GM19372 (cell line): ENCODE measurements around the gene FHOD1.

Experiments
- ATAC-seq: cut with Tn5 transposase; IDR thresholded peaks from one replicate; pipeline ENCODE4 v1.9.1; 2021; ENCODE audit warnings: mild to moderate bottlenecking, low read depth, moderate library complexity; ENCODE audit not compliant: unreplicated experiment

The FHOD1 gene

DNA sequence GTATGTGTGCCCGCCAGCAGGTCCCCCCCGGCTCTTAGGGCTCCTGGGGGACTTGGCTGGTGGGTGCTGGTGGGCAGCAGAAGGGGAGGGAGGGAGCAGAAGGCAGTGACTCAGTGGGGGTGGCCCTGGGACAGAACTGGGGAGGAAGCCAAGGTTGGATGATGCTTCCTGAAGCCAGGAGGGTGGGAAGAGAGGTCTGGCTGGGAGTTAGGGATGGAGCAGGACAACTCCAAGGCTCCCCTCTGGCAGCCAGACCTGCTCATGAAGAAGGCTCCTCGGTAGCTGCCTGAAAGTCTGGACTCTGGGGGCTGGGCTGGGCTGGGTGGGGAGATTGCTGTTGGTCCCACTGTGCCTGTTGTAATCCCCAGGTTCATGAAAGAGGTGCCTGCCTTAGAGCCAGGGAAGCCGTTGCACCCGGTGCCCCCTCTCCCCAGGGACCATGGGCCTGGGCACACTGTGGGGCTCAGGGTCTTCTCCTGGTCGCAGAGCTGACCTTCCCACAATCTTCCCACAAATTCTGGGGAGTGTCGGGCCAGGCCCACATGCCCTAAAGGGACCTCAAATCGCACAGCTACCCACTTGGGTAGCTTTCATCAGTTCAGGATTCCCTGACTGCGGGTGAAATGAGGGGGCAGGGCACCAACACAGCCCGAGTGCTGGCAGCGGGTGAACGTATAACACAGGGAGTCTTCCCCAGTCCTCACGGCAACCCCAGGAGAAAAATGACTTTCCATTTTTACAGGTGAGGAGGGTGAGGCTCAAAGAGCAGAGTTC, 30.9 kb upstream of the FHOD1 start:
- ATAC-seq: no peak

DNA sequence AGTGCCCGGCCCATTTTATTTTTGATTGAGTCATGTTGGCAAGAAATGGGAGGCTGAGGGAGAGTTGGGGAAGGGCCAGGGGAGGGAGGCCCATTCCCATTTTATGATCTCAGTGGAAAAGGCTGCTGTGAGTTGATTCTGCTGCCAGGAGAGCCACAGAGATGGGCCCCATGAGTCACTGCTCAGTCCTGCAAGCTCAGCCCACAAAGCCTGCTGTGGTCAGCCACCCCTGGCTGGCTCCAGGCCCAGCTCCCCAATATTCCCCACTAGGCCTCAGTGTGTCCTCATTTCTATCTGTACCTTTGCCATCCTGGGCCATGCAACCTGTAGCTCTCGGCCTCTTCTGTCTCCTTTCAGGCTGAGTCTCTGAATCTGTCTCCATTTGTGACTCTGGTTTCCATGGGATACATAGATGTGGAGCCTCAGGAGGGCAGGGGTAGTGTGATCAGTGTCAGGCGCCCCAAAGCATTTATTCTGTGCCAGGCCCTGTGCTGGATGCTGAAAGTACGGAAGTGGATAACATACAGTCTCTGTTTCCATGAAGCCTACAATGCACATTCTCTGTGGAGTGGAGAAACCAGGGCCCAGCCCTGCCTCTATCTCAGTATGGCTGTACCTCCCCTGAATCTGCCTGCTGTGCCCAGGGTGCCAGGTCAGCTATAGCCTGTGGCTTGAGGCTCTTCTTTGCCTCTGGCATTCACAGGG, 30.2 kb upstream of the FHOD1 start:
- ATAC-seq: no peak

DNA sequence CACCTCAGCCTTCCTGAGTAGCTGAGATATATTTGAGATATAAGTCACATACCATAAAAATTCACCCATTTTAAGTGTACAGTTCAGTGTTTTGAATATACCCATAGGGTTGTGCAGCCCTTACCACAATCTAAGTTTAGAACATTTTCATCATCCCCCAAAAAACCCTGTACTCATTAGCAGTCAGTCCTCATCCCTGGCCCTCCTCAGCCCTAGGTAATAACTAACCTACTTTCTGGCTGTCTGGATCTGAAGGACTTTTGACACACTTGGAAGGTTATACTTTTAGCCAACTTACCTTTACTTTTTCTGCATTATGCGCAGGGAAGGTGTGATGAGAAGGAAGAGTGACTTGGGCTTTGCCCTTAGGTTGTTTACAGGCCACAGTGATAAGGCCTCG, 28.0 kb upstream of the FHOD1 start:
- ATAC-seq: no peak

DNA sequence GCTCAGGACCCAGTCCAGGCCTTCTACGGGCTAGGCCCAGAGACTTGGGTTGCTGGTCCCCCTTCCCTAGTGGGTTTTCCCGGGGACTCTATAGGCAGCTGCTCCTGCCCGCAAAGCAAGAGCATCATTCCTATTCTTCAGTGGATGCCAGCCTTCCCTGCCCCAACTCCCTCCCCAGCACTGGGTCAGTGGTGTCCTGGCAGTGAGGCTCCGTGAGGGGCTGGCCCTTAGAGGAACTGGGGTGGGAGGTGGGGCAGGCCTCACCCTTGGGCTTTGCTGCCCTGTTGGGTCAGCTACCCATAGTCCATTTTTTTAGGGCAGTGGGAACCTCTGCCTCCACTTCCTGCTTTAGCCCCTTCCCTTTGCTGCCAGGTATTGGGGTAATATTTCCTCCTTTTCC, 24.2 kb upstream of the FHOD1 start:
- no peak for ATAC-seq

DNA sequence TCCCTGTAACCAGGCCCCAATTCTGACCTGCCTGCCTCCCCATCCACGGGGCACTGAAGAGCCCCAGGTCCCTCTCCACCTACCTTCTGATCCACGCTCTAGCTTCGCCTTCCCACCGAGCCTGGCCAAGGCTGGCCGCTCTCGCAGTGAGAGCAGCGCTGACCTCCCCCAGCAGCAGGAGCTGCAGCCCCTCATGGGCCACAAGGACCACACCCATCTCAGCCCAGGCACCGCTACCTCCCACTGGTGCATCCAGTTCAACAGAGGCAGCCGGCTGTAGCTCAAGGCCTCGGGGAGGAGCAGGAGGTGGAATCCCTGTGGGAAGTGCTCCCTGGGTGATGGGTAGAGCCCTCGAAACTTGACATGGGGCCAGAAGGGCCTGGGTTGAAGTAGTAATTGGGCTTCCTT, 23.7 kb upstream of the FHOD1 start:
- no peak for ATAC-seq

DNA sequence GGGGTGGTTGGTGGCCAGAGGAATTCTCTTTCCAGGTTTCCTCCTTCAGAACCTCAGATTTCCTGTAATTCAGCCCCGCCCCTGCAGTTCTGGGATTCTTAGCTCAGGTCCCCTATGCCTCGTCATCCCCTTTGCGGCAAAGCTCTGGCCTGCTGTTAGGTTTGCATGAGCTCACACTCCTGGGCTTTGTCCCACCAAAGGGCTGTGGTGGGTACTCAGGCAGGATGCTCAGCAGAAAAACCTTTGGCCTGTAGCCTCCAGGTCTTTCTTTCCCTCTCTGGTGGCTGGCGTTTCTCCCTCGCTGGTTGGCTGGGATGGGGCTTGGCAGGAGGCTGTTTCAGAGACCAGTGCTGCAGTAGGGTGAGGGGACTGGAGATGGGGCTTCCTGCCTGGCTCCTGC, 22.5 kb upstream of the FHOD1 start:
- no peak for ATAC-seq

DNA sequence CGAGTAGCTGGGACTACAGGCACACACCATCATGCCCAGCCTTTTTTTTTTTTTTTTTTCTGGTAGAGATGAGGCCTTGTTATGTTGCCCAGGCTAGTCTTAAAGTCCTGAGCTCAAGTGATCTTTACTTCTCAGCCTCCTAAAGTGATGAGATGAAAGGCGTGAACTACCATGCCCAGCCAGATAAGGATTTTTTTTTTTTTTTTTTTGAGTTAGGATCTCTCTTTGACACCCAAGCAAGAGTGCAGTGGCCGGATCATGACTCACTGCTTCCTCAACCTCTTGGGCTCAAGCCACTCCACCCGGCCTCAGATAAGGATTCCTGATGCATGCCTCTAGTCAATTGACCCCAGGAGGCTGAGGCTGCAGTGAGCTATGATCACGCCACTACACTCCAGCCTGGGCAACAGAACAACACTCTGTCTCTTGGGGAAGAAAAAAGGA, 20.9 kb upstream of the FHOD1 start:
- no peak for ATAC-seq

DNA sequence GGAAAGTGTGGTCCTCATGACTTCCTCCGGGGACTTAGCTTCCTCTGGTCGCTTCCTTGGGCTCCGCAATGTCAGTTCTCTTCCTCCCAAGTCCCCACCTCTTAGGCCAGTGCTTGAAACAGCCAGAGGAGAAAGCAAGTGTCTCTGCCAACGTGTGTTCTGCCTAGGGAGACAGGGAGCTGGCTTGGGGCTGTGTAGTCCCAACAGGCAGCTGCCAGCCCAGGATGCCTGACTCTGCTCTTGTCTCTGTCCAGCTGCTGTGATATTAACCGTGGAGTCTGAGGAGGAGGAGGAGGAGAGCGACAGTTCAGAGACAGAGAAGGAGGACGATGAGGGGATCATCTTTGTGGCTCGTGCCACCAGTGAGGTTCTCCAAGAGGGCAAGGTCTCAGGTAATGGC, 18.6 kb upstream of the FHOD1 start:
- no peak for ATAC-seq

DNA sequence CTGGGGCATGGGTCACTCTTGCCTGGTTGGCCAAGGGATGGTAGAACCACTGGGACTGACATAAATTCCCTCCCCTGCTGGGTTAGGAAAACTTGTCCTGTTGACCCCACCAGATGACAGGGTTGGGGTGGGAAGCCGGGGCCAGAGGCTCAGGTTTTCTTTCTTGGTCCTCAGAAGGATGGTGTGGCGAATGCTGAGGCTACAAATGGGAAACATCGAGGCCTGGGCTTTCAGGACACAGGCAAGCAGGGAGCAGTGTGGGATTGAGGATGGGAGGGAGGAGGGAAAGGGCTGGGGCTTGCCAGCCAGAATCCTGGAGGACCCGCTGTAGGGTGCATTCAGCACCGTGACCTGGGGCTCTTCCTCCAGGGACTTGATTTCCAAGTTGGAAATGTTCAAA, 17.6 kb upstream of the FHOD1 start:
- ATAC-seq: no peak

DNA sequence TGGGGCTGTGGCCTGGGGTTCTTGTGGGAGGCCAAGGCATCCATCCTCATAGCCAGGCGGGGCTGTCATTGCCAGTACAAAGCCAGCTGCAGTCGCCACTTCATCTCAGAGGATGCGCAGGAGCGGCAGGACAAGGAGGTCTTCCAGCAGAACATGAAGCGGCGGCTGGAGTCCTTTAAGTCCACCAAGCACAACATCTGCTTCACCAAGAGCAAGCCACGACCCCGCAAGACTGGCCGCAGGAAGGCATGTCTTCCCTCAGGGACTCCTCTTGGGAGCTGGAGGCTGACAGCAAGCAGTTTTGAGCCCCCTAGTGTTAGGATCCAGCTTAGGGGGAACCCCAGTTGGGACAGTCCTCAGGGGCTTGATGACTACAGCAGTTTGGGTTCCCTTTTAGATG, 17.0 kb upstream of the FHOD1 start:
- no peak for ATAC-seq

DNA sequence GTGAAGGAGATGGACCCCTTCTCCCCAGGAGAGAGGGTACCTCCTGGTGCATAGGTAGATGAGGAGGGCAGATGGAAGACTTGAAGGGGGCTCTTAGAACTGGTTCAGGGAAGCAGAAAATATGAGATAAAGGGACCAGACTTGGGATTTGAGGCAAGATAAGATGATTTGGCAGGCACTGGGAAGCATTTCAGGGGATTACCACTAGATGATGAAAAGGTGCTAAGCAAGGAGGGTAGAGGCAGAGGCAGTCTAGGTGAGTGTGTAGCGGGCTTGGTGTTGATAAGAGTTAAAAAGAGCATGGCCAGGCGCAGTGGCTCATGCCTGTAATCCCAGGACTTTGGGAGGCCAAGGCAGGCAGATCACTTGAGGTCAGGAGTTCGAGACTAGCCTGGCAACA, 15.9 kb upstream of the FHOD1 start:
- no peak for ATAC-seq

DNA sequence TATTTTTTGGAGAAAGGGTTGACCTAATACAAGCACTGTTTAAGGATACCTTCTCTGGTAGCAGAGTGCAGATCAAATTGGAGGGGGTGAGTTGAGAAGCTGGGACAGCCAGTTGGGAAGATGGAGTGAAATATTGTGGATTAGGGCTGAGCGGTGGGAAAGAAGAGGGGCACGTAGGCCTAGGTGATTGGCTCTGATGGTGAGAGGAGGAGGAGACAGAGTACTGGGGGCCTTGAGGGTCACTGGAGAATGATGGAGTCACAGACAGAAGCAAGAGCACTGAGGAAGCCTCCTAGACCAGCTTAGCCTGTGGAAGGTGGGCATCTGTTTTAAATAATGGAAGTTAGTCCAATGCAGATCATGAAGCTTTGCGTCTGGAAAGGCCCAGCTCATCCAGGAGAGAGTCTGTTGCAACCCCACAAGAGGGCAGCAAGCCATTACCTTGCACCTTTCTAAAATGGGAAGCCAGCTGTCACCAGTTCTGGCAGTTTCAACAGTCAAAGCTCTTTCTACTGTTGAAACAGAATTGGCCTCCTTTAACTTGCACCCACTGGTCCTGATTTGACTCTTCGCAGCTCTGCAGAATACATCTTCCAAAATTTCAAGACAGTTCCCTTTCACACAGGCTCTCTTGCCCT, 13.3 kb upstream of the FHOD1 start:
- no peak for ATAC-seq

DNA sequence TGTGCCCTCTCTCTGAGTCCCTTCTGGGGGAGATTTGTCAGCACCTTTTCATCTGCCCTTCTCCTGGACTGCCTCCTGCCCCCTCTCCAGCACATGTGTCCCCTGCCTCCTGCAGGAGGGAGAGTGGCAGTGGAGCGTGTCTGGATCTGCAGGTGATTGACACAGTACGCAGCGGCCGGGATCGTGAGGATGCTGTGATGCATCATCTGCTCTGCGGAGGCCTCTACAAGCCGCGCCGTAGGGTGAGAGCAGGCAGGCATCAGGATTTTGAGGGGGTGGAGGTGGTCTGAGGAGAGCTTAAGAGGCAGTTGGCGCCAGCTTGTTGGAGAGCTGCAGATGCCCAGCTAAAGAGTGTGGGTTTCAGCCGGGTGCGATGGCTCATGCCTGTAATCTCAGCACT, 12.4 kb upstream of the FHOD1 start:
- no peak for ATAC-seq

DNA sequence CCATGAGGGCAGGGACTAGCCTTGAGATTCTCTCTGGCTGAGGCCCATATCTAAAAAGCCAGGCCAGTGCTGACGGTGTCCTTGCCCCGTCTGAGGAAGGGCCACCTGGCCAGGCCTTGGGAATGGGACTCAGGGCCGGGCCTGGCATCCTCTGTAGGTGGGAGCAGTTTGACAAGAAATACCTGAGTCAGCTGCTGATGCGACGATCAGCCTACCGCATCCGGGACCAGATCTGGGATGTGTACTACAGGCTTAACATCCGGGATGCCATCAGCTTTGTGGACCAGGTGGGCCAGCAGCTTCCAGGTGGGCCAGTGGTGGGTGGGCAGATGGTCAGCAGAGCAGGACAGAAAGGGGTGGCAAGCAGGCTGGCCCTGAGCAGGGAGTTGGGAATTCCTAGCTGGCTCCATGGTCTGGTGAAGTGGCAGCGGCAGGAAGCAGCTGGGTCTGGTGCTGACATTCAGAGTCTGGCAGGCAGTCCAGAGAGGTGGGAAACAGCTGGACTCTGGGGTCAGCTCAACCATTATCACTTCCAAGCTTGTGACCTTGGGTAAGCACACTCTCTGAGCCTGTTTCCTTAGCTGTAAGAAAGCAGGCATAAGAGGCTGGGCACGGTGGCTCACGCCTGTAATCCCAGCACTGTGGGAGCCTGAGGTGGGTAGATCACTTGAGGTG, 11.0 kb upstream of the FHOD1 start:
- no peak for ATAC-seq

DNA sequence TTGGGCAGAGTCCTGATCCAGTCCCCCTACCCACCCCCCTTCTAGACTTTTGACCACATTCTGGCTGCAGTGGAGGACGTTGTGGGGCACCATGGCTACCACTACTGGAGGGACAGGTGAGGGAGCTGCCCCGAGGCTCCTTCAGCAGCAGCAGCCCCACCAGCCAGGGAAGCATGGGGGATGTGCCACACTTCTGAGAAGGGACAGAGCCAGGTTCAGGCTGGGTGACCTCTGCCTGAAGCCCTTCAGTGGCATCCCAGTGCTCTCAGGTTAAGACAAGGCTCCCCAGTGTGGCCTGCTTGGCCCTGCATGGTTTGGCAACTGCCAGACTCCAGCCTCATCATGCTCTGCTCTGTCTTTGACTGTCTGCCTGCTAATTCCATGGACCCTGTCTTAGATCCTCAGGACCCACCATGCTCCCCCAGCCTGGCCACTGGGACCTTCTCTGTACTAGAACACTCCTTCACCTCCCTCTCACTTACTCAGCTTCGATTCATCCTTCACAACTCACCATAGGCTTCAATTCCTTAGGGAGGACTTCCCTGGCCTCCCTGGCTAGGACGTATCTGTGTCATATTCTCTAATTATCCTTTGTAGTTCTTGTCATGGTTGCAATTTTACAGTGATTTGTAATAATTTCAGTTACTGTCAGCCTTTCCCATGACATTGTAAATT, 10.3 kb upstream of the FHOD1 start:
- ATAC-seq: no peak

DNA sequence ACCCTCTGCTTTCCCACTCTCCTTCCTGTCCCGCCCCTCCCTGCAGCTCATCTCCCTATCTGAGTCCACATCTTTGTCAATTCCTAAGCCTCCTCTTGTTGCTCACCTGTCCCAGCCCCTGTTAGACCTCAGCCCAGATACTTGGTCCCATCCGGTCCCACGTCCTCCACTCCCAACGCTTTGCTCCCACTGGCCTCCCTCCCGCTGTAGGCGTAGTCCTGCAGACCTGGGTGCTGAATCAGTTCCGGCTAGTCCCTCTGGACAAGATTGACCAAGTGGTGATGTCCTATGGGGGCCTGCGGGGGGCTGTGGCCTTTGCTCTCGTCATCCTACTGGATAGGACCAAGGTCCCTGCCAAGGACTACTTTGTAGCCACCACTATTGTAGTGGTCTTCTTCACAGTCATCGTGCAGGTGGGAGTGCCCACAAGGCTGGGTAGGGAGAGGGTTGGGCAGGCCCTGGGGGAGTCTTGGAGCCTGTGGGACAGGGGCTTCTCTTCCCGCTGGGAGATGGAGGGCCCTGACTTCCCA, 9.5 kb upstream of the FHOD1 start:
- no peak for ATAC-seq

DNA sequence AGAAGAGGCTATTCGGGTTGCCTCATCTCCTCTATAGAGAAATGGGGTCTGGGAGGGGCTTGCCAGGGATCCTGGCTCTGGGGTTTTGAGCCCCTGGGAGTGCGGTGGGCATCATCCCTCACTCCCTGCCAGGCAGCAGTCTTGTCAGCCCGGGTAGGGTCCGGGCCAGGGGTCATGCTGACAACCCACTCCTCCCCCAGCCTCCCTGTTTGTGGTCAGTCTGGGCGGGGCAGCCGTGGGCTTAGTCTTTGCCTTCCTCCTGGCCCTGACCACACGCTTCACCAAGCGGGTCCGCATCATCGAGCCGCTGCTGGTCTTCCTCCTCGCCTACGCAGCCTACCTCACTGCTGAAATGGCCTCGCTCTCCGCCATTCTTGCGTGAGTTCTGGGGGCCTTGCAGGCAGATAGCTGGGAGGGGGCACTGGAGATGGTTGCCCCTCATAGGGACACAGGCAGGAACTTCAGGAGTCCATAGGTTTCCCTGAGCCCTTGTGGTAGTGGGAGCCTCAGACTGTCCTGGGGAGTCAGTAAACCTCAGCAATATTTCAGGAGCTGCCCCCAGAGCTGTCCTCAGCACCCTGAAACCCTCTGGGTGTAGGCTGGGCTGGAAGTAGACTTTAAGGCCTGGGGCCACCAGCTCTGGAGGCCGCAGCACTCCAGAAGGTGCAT, 8.4 kb upstream of the FHOD1 start:
- no peak for ATAC-seq

DNA sequence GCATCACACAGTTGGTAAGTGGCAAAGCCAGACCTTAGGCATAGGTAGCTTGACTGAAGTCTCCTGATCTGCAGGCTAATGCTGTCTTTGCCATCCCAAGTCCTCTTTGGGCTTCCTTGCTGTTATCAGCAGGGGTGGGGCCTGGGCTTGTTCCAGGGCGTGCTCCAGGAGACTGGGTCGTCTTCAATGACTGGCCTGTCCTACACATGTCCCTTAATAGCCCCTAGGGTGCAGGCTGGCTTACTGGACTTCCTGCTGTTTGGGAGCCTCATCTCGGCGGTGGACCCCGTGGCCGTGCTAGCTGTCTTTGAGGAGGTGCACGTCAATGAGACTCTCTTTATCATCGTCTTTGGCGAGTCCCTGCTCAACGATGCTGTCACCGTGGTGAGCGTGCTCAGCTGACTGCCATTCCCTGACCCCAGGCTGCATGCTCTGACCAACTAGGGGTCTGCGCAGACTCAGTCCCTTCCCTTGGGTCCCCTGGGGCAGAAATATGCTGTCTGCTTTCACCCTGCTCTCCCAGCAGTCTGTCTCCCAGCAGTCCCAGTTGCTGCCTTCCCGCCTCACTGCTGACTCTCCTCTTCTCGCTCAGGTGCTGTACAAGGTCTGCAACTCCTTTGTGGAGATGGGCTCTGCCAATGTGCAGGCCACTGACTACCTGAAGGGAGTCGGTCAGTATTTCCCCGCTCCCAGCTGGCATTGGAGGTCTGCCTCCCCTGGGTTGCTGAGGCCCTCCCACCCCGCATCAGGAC, 7.7 kb upstream of the FHOD1 start:
- no peak for ATAC-seq
